Stomach (tissue), 9 donors: ENCODE results near the gene HDDC2. TPM values are rescaled to one million over a fixed set of nuclear protein-coding genes. Genes with fewer than 3 reads are reported as not detected.

ENCODE experiments used
- DNase-seq, 2 donors: peaks; one replicate each; pipeline versions ENCODE4 v3.0.0 to v3.0.0-alpha.2; 2013 to 2019
- H3K27ac ChIP-seq, 5 donors: fragments of 200-600 bp in 4 of 5; sonication (generic) in 4 of 5; one replicate each; pipeline ENCODE4 v1.5.1; 2013 to 2019; ENCODE audit warnings: mild to moderate bottlenecking in 1 of 5, moderate library complexity in 1 of 5
- H3K27me3 ChIP-seq, 3 donors: fragments of 200-600 bp; sonication (generic); one replicate each; pipeline ENCODE4 v1.5.1; 2017 to 2019; ENCODE audit warnings: mixed run types in 1 of 3
- H3K36me3 ChIP-seq, 4 donors: fragments of 200-600 bp; sonication (generic); 1 replicate in 3 of 4; 2 replicates in 1 of 4; pipeline ENCODE4 v1.5.1; 2016 to 2019
- H3K4me1 ChIP-seq, 4 donors: fragments of 200-600 bp; sonication (generic); one replicate each; pipeline ENCODE4 v1.5.1; 2016 to 2019
- H3K4me3 ChIP-seq, 4 donors: fragments of 200-600 bp; sonication (generic) in 3 of 4; one replicate each; pipeline ENCODE4 v1.5.1; 2016 to 2019; ENCODE audit warnings: mild to moderate bottlenecking in 1 of 4
- H3K9me3 ChIP-seq, 4 donors: fragments of 200-600 bp; sonication (generic); one replicate each; pipeline ENCODE4 v1.5.1; 2016 to 2019
- EP300 ChIP-seq: sonication (generic); formaldehyde crosslinking; IDR thresholded peaks from one replicate; pipeline ENCODE4 v1.6.1; 2017; ENCODE audit warnings: antibody characterized with exemption
- POLR2A ChIP-seq, 4 donors: fragments of 450-650 bp; IDR thresholded peaks; one replicate each; pipeline ENCODE4 v1.6.1; 2016; ENCODE audit warnings: antibody characterized with exemption in 4 of 4, control low read depth in 2 of 4, mild to moderate bottlenecking in 1 of 4, moderate library complexity in 1 of 4
- POLR2AphosphoS5 ChIP-seq, 3 donors: sonication (generic); formaldehyde crosslinking; IDR thresholded peaks; one replicate each; pipeline ENCODE4 v1.6.1; 2016; ENCODE audit warnings: antibody characterized with exemption in 3 of 3
- WGBS, 5 donors: extraction: QIAGEN DNeasy Blood & Tissue Kit in 3 of 5; methylation state at CpG; one replicate each; pipeline versions ENCODE4 v1.1.5 to v1.1.7; 2013 to 2018; 5-methylcytosine and 5-hydroxymethylcytosine counted together
- intact Hi-C: fragments of 100-400 bp; cut with DNase I; formaldehyde crosslinking; loops from one replicate; pipeline ENCODE4 v1.15.1; 2023; ENCODE audit warnings: low total_unique reads
- polyA plus RNA-seq, 3 donors: library from polyadenylated mRNA; stranded (reverse); fragments of 200-250 nt; gene quantifications; one replicate each; pipeline ENCODE4 v1.2.3, GENCODE V29; 2013
- total RNA-seq, 5 donors: library from RNA; depleted of rRNA; stranded (reverse); fragments of >200 nt; gene quantifications; one replicate each; pipeline versions ENCODE4 v1.1.0 to v1.2.3, GENCODE V29; 2014 to 2016
- TF ChIP-seq, protein P1 (sequence below), 7 experiments: fragments of 450-650 bp in 4 of 7; fragments of 200-600 bp in 3 of 7; sonication (generic) in 3 of 7; IDR thresholded peaks; one replicate each; pipeline ENCODE4 v1.5.1; 2016 to 2019; ENCODE audit warnings: antibody characterized with exemption in 7 of 7, control low read depth in 2 of 7, mild to moderate bottlenecking in 1 of 7
- donor health status: healthy with polysubstance abuse.
- donor health status: Bipolar disorder and iron deficiency.
- donor health status: healthy.

HDDC2 gene
- total and polyA plus RNA-seq, 8 donors, result 7.6 to 145 (median 48.0) TPM; not detected in 1

DNA sequence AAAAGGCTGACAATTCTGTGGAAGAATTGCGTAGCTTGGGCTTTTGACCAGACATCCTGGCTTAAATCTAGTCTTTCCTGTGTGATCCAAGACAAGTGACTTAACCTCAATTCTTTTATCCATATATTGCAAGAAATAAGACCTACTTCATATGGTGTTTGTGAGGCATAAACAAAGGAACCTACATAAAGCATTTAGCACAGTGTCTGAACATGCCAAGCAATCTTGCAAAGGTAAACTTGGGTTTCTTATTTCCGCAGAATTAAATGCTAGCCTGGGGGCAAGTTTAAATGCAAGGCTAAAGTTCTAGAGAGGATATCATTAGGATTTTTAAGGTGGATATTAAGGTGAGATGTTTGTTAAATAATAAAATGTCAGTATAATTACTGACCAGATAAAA is 47.9 kb downstream of the HDDC2 start:
- H3K9me3 ChIP-seq, result no peaks in the 10 kb centered on the region
- DNase-seq, result no peak
- no peak overlapping the region for H3K4me3 ChIP-seq
- no peaks in the 10 kb centered on the region for H3K36me3 ChIP-seq
- WGBS, 5 donors, result 92 to 100% (median 95%) methylated on average over 2 of the region's 2 CpGs
- intact Hi-C loops, result no loop called here
- no peak overlapping the region for H3K27ac ChIP-seq
- no peak for TF ChIP-seq POLR2A (IDR thresholded peaks at IDR 0.05)
- TF ChIP-seq EP300, result no peak
- TF ChIP-seq POLR2AphosphoS5 (IDR thresholded peaks at IDR 0.05), result no peak
- TF ChIP-seq, protein P1, sequence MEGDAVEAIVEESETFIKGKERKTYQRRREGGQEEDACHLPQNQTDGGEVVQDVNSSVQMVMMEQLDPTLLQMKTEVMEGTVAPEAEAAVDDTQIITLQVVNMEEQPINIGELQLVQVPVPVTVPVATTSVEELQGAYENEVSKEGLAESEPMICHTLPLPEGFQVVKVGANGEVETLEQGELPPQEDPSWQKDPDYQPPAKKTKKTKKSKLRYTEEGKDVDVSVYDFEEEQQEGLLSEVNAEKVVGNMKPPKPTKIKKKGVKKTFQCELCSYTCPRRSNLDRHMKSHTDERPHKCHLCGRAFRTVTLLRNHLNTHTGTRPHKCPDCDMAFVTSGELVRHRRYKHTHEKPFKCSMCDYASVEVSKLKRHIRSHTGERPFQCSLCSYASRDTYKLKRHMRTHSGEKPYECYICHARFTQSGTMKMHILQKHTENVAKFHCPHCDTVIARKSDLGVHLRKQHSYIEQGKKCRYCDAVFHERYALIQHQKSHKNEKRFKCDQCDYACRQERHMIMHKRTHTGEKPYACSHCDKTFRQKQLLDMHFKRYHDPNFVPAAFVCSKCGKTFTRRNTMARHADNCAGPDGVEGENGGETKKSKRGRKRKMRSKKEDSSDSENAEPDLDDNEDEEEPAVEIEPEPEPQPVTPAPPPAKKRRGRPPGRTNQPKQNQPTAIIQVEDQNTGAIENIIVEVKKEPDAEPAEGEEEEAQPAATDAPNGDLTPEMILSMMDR (IDR thresholded peaks at IDR 0.05), result no peak
- no peaks in the 10 kb centered on the region for H3K4me1 ChIP-seq
- H3K27me3 ChIP-seq, result no peaks in the 10 kb centered on the region

GRCh38 chr6:125252891-125253290 is 48.9 kb downstream of the HDDC2 start:
- no peaks in the 10 kb centered on the region for H3K27me3 ChIP-seq
- intact Hi-C loops, result no loop called here
- TF ChIP-seq POLR2AphosphoS5 (IDR thresholded peaks at IDR 0.05) (no peak), EP300 (no peak), POLR2A (IDR thresholded peaks at IDR 0.05) (no peak)
- TF ChIP-seq, protein P1 (IDR thresholded peaks at IDR 0.05), result no peak
- no peaks in the 10 kb centered on the region for H3K36me3 ChIP-seq
- H3K4me1 ChIP-seq, result no peaks in the 10 kb centered on the region
- no peaks in the 10 kb centered on the region for H3K9me3 ChIP-seq
- no peak for DNase-seq
- H3K27ac ChIP-seq, result no peak overlapping the region
- 83 to 93% (median 86%) methylated on average over 1 of the region's 1 CpG for WGBS, 5 donors
- H3K4me3 ChIP-seq, result no peak overlapping the region

GRCh38 chr6:125251516-125252220 is 50.1 kb downstream of the HDDC2 start:
- intact Hi-C loops, result no loop called here
- Histone ChIP-seq H3K4me1 (no peaks in the 10 kb centered on the region), H3K4me3 (no peak overlapping the region), H3K9me3 (no peaks in the 10 kb centered on the region), H3K36me3 (no peaks in the 10 kb centered on the region), H3K27me3 (no peaks in the 10 kb centered on the region), H3K27ac (no peak overlapping the region)
- DNase-seq, result no peak
- WGBS, 5 donors, result 48 to 61% (median 56%) methylated on average over 6 of the region's 6 CpGs
- no peak for TF ChIP-seq POLR2A (IDR thresholded peaks at IDR 0.05)
- no peak for TF ChIP-seq POLR2AphosphoS5 (IDR thresholded peaks at IDR 0.05)
- no peak for TF ChIP-seq EP300
- TF ChIP-seq, protein P1 (IDR thresholded peaks at IDR 0.05), result no peak

GRCh38 chr6:125250511-125250910 is 51.3 kb downstream of the HDDC2 start:
- H3K27me3 ChIP-seq, result no peaks in the 10 kb centered on the region
- WGBS, 5 donors, result 80 to 87% (median 82%) methylated on average over 1 of the region's 1 CpG
- H3K4me3 ChIP-seq, result no peak overlapping the region
- no peaks in the 10 kb centered on the region for H3K36me3 ChIP-seq
- no peak for DNase-seq
- no peak for TF ChIP-seq POLR2A (IDR thresholded peaks at IDR 0.05)
- no peak for TF ChIP-seq EP300
- TF ChIP-seq, protein P1 (IDR thresholded peaks at IDR 0.05), result no peak
- no peak for TF ChIP-seq POLR2AphosphoS5 (IDR thresholded peaks at IDR 0.05)
- H3K4me1 ChIP-seq, result peaks cover 0 to 7% (median 0%) of the 10 kb centered on the region in 4 donors
- intact Hi-C loops, result no loop called here
- no peak overlapping the region for H3K27ac ChIP-seq
- H3K9me3 ChIP-seq, result no peaks in the 10 kb centered on the region
